Stimulated activated CD4-positive, alpha-beta T cell treated with anti-CD3 and anti-CD28 coated beads, Interleukin-12 subunit alpha, Interleukin-12 subunit beta, amount 100 ng/mL, for 48 hours (primary cell): ENCODE data around the gene TP53TG3E.
A peak's percentile ranks its signal among the peaks of the same experiment; 100 is the strongest.
"Not testable (repeated sequence)": the region's sequence is repeated elsewhere in the genome, so short reads cannot be mapped to it uniquely, and the experiment has no call there.

Source experiments
- DNase-seq, 3 donors: peaks; one replicate each; pipeline ENCODE4 v3.0.0-alpha.2; 2020; ENCODE audit warnings: low read depth in 2 of 3, low spot score in 1 of 3

Gene TP53TG3E

GRCh38 chr16:33304006-33304405, at the start of gene TP53TG3E:
TSS of gene TP53TG3E (plus strand) at chr16:33304306. CDS start at chr16:33304374, 68 bp downstream.
- DNase-seq, result not testable (repeated sequence)

GRCh38 chr16:33336226-33337012, 32.3 kb downstream of the TP53TG3E start:
- peak in 1 of 3 donors; percentile 12 for DNase-seq

DNA sequence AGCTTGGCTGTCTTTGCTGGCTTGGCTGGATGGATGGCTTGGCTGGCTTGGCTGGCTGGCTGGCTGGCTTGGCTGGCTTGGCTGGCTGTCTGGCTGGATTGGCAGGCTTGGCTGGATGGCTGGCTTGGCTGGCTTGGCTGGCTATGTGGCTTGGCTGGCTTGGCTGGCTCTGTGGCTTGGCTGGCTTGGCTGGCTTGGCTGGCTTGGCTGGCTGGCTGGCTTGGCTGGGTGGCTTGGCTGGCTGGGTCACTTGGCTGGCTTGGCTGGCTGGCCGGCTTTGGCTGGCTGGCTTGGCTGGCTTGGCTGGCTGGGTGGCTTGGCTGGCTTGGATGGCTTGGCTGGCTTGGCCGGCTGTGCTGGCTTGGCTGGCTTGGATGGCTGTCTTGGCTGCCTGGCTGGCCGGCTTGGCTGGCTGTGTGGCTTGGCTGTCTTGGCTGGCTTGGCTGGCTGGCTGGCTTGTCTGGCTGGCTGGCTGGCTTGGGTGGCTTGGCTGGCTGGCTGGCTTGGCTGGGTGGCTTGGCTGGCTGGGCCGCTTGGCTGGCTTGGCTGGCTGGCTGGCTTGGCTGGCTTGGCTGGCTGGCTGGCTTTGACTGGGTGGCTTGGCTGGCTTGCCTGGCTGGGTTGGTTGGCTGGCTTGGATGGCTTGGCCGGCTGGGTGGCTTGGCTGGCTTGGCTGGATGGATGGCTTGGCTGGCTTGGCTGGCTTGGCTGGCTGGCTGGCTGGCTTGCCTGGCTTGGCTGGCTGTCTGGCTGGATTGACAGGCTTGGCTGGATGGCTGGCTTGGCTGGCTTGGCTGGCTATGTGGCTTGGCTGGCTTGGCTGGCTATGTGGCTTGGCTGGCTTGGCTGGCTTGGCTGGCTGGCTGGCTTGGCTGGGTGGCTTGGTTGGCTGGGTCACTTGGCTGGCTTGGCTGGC, 33.8 kb downstream of the TP53TG3E start:
- peak in 1 of 3 donors; percentile 0 for DNase-seq

GRCh38 chr16:33338543-33338951, 34.4 kb downstream of the TP53TG3E start:
- peak in 1 of 3 donors; percentile 0 for DNase-seq

DNA sequence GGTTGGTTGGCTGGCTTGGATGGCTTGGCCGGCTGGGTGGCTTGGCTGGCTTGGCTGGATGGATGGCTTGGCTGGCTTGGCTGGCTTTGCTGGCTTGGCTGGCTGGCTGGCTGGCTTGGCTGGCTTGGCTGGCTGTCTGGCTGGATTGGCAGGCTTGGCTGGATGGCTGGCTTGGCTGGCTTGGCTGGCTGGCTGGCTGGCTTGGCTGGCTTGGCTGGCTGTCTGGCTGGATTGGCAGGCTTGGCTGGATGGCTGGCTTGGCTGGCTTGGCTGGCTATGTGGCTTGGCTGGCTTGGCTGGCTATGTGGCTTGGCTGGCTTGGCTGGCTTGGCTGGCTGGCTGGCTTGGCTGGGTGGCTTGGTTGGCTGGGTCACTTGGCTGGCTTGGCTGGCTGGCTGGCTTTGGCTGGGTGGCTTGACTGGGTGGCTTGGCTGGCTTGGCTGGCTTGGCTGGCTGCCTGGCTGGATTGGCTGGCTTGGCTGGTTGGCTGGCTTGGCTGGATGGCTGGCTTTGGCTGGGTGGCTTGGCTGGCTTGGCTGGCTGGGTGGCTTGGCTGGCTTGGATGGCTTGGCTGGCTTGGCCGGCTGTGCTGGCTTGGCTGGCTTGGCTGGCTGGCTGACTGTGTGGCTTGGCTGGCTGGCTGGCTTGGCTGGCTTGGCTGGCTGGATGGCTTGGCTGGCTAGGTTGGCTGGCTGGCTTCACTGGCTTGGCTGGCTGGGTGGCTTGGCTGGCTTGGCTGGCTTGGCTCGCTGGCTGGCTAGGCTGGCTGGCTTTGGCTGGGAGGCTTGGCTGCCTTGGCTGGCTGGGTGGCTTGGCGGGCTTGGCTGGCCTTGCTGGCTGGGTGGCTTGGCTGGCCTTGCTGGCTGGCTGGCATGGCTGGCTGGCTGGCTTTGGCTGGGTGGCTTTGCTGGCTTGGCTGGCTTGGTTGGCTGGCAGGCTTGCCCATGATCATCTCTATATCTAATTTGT, 35.3 kb downstream of the TP53TG3E start:
- peak in 1 of 3 donors; percentile 1 for DNase-seq
